ENCODE results near the gene PROSER1.
"Not testable (repeated sequence)": the region's sequence is repeated elsewhere in the genome, so short reads cannot be mapped to it uniquely, and the experiment has no call there.

PROSER1 gene

DNA sequence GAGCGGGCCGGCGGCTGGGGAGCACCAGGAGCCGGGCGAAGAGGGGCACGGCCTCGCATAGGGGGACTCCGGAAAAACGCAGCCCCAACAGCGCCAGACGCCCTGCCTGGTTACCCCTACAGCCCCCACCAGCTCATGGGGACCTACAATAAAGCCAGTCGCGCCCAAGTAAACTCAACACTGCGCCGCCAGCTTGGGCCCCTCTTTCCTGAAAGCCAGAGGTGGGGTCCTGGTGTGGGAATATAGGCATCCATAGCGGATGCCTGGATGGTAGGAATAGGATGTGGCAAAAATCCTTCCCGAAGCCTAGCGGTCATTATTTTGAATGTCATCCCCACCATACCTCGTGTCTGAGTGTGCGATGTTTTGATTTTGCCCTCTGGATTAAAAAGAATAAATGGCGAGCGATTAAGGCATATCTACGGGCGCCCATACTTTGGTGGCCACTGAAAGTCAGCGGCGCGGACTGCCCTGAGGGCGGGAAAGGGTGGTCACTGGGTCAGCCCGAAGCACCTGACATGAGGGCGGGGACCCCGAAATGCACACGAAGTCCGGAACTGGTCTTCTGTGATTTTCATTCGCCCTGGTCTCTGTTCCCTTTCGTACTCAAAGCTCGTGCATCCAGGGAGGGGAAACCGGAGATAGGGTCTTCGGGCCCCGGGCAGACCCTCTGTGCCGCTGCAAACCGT, at the start of gene PROSER1, which contains the start of gene NHLRC3:
PROSER1 (minus strand) TSS at position 210 of the 689 bp plus-strand sequence. CDS start 847 bp downstream, outside the sequence.
NHLRC3 (plus strand) TSS at position 577 of the 689 bp plus-strand sequence. CDS start 184 bp downstream, outside the sequence.
- peak; percentile 95 for DNase-seq

DNA sequence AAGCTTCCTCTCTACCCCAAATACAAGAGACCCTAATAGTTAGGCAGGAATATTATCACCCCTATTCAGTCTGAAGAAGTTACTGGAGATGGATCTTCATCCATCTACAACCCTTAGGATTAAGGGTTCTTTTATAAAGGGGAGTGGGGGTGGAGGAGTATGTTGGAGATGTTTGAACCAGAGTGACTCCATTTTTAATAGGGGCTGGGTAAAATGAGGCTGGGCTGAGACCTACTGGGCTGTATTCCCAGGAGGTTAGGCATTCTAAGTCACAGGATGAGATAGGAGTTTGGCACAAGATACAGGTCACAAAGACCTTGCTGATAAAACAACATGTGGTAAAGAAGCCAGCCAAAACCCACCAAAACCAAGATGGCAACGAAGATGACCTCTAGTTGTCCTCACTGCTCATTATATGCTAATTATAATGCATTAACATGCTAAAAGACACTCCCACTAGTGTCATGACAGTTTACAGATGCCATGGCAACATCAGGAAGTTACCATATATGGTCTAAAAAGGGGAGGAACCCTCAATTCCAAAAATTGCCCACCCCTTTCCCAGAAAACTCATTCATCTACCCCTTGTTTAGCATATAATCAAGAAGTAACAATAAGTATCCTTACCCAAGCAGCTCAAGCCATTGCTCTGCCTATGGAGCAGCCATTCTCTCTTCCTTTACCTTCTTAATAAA, 48.5 kb upstream of the PROSER1 start:
- not testable (repeated sequence) for DNase-seq

DNA sequence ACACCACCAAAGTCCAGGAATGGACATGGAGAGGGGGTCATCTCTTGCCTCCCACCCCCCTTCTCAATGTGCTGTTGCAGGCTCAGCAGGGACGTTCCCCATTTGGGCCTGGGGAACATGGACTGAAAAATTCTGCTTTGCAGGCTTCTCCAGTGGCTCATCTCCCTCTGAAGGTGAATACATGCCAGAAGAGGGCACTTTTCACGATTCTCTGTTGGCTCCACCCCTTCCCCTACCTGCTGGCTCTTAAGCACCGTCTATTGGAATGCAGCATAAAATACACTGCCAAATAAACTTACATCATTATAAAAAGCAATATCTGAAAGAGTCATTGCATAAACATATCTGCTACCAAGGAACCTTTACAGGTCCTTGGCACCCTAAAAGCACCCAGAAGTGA, 36.1 kb upstream of the PROSER1 start:
- DNase-seq, result no peak

DNA sequence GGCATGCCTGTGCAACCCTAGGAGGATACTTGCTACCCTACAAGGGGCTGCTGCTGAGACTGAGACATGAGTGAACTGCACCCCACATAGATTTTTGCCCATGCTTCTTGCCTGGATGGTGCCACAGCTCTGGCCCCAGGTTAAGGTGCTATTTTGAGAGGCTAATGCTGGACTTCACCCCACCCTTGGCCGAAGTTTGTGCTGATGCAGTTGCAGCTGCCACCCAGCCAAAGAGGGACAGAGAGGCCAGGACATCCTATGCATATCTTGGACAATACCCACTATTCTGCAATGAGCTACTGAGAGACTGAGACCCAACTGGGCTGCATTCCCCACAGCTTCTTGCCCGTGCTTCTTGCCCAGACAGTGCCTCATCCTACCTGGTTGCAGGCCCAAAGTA, 35.0 kb upstream of the PROSER1 start:
- no peak for DNase-seq

DNA sequence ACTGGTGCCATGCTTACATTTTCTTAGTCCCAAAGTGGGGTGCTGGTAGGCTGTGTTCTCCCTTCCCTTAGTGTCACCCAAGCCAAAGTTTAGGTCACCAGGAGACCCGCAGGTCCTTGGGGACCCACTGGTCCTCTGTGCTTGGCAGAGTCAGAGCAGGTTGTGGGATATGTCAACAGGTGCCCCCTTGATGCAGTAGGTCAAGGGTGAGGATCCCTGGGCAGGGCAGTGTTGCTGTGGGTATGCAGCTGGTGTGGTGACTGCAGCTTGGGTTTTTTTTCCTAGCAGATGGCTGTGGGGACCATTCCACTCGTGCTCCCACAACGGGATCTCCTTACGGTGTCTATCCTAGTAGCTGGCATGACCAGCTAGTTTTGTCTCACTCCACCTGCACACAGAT, 24.1 kb upstream of the PROSER1 start:
- no peak for DNase-seq

DNA sequence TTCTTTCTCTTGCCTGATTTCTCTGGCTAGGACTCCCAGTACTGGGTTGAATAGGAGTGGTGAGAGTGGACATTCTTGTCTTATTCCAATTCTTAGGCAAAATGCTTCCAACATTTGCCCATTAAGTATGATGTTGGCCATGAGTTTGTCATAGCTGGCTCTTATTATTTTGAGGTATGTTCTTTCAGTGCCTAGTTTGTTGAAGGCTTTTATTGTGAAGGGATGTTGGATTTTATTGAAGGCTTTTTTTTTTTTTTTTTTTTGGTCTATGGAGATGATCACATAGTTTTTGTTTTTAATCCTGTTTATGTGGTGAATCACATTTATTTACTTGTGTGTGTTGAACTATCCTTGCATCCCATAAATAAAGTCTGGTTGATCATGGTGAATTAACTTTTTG, 20.2 kb upstream of the PROSER1 start:
- DNase-seq, result no peak

DNA sequence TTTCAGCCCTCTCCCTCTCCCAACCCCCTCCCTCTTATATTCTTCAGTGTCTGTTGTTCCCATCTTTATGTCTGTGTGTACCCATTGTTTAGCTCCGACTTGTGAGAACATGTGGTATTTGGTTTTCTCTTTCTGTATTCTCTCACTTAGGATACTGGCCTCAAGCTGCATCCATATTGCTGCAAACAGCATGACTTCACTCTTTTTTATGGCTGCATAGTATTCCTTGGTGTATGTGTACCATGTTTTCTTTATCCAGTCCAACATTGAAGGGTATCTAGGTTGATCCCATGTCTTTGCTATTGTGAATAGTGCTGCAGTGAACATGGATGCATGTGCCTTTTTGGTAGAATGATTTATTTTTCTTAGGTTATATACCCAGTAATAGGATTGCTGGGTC, 18.1 kb upstream of the PROSER1 start:
- DNase-seq, result no peak

DNA sequence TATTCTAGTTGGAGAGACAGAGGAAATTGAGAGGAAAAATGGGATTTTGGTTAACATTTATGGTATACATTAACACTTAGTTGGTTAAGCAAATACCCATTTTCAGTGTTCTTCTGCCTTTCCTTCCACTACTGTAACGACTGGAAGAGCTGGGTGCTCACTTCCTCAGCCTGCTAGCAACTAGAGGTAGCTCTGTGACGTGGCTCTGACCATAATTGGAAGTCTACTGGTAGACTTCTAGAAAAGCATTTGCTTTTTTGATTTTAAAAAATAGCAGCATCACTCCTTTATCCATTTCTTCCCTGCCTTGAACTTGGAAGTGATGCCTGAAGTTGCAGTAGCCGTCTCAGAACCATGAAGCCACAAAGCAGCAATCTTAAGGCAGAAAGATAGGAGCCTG, 16.2 kb upstream of the PROSER1 start:
- no peak for DNase-seq

DNA sequence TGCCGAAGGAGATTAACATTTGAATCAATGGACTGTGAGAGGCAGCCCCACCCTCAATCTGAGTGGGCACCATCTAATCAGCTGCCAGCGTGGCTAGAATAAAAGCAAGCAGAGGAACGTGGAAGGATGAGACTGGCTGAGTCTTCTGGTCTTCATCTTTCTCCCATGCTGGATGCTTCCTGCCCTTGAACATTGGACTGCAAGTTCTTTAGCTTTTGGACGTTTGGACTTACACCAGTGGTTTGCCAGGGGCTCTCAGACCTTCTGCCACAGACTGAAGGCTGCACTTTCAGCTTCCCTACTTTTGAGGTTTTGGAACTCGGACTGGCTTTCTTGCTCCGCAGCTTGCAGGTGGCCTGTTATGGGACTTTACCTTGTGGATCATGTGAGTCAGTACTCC, 15.1 kb upstream of the PROSER1 start:
- DNase-seq, result no peak

DNA sequence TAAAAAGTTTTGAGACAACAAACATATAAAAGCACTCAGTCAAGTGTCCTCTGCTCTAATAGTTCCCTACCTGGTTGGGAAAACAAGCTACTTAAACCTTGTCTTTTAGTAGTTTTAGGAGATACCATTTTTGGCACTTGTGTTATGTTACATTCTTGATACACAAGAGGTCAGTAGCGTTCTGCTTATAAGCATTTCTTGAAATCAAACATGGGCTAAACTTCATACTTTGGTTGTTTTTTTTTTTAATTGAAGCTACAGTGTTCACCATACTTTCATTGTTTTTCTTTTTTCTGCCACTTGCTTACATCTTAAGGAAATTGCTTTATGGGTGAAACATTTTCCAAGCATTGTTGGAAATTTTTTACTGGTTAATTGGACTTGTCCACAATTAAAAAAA, 13.3 kb upstream of the PROSER1 start:
- peak; percentile 36 for DNase-seq

DNA sequence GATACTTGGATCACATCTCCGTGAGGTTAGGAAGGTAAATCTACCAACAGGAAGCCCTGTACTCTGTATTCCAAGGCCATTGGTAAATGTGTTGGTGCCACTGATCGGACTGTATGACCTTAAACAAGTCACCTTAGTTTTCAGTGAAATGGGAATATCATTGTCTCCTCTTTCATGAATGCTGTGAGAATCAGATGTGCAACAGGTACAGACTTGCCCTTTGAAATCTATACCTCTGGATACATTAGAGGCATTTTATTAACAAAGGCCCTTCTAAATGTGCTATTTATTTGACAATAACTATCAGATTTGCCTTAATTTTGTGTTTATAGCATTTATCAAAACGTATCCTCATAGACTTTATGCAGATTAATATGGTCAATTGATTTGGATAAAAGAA, 11.4 kb upstream of the PROSER1 start:
- DNase-seq, result no peak

DNA sequence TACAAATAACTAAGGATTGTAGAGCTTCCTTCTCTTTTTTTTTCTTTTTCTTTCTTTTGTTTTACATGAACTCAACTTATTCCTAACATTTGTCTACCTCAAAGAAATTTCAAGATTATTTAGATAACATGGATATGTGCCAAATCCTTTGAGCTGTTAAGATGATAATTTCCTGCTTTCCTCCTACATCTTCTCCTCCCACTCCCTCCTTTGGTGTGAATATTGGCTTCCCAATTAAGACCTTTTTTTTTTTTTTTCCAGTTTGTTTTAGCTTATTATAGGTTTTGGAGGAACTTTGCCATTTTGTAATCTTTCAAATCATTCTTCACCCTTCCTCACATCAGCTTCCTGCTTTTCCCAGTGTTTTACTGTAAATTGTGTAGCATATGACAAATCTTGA, 10.9 kb upstream of the PROSER1 start:
- no peak for DNase-seq

DNA sequence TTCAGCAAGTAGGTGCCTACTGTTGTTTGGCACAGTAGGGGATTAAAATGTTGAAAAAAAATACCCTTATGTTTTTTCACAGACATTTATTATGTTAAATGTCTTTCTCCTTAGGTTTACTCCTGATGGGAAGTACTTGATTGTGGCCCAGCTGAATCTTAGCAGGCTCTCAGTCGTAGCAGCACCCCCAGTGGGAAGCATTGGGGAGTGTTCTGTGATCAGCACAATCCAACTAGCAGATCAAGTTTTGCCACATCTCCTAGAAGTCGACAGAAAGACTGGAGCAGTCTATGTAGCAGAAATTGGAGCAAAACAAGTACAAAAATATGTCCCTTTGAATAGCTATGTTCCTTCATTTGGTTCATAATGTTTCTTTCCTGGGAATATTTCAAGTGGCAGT, 9.7 kb upstream of the PROSER1 start:
- no peak for DNase-seq

DNA sequence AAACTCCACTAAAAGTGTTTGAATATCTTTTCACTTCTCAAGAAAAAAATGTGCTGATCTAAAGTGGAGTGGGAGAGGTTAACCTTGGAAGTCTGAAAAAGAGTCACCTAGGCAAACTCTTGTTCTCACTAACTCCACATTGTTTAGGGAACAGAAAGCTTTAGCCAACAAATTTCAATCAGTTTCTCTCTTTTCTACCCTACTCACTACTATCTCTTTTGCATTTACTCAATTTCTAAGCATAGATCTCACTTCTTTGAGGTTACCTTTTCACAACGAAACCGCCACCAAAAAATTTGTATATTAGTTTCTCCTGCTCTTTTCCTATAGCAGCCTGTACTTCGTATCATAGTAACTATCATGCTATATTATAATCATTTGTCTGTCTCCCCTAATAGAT, 6.6 kb upstream of the PROSER1 start:
- DNase-seq, result no peak

DNA sequence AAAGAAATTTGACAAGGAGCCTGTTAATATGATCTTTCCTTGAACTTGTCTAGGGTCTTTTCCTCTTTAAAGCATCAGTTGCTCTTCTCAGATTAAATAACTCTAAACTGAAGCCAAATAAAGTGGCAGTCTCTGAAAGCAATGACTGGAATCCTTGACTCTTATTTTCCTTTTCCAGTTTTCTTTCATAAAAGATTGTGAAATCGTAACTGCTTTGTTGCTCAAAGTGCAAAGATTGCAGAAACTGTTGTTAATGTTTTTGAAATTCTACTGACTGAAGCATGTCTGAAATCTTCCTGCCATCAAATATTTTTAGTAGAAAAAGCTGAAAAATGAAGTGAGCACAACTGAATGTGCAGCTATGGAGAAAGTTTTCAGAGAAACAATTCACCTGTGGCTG, 2.3 kb upstream of the PROSER1 start:
- no peak for DNase-seq

DNA sequence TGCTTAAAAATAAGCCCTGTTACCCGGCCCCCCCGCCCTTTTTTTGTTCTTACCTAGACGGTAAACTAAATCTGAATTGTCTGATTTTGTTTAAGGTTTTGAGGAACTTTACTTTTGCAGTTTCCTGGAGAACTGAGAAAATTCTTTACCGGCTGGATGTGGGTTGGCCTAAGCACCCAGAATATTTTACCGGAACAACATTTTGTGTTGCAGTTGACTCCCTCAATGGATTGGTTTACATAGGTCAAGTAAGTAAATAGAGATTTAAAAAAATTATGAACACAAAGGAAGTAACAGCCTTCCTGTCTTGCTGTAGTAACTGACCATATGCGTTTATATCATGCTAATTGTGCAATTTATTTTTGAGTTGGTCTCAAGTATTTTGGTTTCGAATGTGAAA, 1.2 kb upstream of the PROSER1 start:
- DNase-seq, result no peak

DNA sequence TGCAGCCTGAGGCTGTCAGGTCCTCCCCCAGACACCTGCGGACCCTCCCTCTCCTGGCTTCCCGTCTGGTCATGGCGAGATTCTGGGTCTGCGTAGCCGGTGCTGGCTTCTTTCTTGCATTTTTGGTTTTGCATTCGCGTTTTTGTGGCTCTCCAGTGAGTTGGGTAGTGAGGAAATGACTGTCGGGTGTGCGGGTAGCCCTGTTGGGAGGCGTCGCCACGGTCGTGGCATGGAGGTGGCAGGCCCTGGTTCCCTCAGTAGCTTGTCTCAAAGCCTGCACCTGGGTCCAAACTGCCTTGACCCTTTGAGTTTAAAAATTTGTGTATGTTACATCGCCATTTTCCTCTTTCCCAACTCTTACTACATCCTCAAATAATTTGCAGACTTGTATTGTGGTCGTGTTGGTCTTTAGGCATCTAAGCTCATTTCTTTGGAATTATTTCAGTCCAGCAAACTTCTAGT, 711 bp upstream of the PROSER1 start:
- DNase-seq, result peak; percentile 26

DNA sequence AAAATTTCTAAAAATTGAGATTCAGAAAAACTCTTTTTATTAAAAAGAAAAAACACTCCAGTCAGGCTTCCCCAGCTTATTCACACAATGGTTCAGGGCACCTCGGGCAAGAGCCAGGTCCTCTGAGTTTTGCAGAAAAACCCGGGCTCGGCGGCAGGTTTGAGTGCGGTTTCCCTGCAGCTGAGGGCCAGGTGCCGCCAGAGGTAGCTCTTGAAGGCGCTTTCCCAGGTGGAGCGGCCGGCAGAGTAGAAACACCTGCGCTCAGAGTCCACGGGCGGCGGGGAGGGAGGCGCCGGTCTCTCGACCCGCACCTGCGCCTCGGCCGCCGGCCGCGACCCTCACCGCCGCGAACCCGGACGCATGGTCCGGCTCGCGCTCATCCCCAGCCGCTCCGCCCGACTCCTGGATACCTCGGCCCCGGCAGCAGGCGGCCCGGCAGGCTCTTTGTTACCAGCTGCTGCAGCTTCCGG, 444 bp downstream of the PROSER1 start:
- no peak for DNase-seq

DNA sequence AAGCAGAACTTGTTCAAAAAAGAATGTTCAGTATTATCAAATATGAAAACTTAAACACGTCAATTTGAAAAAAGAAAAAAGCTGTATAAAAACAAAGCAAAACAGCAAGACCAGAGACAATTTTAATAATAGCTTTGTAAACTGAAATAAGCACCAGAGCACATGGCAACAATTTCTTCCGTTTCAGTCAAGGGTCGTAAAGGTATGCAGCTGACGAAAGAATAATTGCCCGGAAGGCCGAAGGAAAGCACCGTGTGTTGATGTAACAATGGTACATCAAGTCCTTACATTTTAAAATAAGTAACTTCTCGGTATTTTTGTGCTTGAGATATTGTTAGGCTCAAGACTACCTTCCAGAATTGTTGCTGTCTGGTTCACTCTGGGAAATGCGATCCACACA, 1.7 kb downstream of the PROSER1 start:
- DNase-seq, result peak; percentile 11

DNA sequence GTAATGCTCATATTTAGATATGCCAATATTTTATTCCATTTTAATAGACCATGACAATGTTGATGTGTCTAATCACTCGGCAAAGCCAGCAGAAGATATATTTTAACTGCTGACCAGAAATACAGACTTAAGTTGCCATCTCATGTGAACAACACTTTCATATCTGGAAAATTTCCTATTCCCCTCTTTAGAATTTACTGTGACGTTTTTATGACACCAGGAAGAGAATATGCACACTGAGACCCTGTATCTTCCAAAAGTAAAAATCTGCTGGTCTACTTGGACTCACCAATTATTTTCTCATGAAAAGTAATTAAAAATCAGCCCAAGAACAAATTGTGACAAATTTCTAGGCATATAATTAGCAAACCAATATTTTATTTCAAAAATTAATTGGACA, 2.1 kb downstream of the PROSER1 start:
- no peak for DNase-seq

DNA sequence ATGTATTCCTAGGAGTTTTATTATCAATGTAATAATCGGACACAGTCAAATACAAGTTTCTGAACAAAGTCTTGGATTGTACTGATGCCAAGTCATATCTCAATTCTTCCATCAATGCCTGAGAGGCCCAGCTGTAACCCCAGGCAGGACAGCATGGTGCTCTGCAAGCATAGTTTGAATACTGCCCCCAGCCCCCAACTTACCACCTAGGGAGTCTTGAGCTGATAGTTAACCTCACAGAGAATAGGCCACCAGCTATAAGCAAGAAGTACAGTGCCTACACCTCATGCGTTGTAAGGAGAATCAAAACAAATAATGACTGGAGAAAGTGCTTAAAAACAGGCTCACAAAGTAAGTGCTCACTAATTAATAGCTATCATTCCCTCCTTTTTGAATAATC, 2.7 kb downstream of the PROSER1 start:
- no peak for DNase-seq

DNA sequence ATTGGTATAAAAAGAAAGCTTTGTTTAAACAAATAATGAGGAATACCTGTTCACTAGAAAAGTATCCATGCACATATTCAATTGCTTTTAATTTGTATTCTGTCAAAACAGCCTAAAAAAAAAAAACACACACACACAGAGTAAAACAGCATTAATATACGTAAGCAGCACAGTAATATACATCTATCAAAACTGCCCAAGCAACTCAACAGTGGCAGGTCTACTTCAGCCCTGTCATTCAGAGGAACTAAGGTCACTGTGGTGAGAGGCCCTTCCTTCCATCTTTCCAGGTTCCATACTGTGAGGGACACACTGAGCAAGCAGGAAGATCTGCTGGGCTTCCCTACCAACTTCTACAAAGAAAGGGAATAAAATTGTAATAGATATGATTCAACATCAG, 3.8 kb downstream of the PROSER1 start:
- DNase-seq, result no peak

DNA sequence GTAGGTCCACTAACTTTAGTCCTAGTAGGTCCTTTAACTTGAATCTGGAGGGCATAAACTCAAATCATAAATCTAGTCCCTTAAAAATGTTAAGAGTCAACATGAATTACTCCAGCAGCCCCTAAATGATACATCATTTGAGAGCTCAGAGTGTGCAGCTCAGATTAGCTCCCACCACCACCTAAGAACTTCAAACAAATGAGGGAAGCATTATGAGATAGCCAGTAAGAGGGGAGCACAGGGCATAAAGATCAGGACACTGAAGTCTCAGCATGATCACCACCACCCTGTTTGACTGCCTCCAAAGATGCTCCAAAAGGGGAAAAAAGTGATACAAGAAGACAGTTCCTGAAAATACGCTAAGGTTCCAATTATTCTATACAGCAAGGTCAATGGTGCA, 5.7 kb downstream of the PROSER1 start:
- no peak for DNase-seq

DNA sequence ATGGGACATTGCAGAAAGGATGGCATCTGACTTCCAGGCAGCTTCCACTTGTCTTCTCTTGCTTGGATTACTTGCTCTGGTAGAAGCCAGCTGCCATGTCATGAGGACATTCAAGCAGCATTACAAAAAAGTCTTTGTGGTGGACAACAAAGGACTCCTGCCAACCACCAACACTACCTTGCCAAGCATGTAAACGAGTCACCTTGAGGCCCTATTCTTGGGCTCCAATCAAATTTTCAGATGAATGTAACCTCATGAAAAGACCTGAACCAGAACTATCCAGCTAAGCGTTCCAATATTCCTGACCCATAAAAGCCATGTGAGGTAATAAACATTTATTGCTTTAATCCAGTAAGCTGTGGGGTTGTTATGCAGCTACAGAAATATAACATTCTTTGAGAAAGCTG, 12.5 kb downstream of the PROSER1 start:
- DNase-seq, result no peak

DNA sequence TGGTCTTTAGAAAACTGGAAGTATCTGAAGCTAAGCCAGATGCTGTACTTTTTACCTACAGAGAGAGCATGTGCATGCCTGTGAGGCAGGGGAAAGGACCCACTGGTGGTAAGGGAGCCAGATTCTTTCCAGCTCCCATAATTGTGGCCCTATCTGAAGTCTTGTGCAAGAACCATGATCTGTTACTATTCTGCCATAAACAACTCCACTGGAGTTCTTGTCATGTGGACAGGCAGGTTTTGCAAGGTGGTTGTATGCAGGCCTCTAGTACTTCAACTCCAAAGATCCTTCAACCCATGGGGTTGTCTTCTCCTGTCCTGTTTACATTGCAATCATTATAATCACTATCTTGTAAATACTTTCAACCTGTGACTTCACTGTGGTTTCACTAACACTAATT, 14.1 kb downstream of the PROSER1 start:
- no peak for DNase-seq

All from fibroblast of skin of right biceps (primary cell).